SU-DHL-6 (cell line): ENCODE data around the gene POFUT2.

Experiments
- EZH2phosphoT487 ChIP-seq: fragments of 200-600 bp; sonication (generic), shearing (Covaris generic); conservative IDR thresholded peaks from 2 replicates; pipeline ENCODE4 v1.6.1; 2018; ENCODE audit warnings: mild to moderate bottlenecking, antibody characterized with exemption, low read length, moderate library complexity, mixed read lengths
- TF ChIP-seq, protein P1 (sequence below): fragments of 200-600 bp; sonication (generic); IDR thresholded peaks from one replicate; pipeline ENCODE4 v1.5.1; 2017; ENCODE audit warnings: antibody characterized with exemption, mild to moderate bottlenecking, low read length, moderate library complexity; ENCODE audit not compliant: insufficient read depth, poor library complexity, severe bottlenecking

DNA sequence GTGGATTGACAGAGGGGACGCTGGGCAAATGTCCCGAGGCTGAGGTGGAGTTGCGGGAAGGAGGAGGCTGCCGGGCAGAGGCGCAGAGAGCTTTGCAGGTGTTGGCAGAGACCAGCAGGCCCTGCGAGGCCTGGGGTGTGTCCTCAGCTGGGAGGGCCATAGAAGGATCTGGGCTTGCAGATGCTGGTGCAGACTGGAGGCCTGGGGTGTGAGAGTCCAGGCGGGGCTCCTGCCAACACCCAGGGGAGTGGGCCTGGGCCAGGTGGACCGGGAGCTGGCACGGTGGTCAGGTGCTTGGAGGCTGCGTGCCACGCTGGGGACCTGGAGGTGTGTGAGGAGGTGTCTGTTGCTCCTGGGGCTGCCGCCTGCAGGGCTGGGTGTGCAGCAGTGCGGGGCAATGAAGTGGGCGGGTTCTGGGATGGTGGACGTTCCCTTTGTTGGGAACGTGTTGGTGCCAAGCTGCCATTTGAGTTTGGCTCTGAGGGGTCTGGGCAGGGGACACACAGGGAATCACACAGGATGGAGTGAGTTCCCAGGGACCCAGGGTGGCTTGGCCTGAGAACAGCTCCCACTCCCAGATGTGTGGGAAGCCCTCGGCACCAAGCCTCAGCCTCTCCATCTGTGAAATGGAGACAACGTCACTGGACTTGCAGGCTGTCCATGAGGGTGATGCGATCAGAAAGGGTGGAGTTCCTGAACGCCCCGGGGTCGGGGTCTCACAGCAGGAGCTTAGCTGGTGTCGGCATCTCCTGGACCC is 39.9 kb upstream of the POFUT2 start:
- TF ChIP-seq, protein P1, sequence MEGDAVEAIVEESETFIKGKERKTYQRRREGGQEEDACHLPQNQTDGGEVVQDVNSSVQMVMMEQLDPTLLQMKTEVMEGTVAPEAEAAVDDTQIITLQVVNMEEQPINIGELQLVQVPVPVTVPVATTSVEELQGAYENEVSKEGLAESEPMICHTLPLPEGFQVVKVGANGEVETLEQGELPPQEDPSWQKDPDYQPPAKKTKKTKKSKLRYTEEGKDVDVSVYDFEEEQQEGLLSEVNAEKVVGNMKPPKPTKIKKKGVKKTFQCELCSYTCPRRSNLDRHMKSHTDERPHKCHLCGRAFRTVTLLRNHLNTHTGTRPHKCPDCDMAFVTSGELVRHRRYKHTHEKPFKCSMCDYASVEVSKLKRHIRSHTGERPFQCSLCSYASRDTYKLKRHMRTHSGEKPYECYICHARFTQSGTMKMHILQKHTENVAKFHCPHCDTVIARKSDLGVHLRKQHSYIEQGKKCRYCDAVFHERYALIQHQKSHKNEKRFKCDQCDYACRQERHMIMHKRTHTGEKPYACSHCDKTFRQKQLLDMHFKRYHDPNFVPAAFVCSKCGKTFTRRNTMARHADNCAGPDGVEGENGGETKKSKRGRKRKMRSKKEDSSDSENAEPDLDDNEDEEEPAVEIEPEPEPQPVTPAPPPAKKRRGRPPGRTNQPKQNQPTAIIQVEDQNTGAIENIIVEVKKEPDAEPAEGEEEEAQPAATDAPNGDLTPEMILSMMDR = no peak
- no peak for TF ChIP-seq EZH2phosphoT487
